ENCODE measurements around the gene PEBP1.

The PEBP1 gene

GRCh38 chr12:118136559-118137003 lies 657 bp downstream of the PEBP1 start:
- no peak for DNase-seq (ENCODE audit: low read depth)

- DNase-seq (ENCODE audit: low read depth), result no peak
Observed at GRCh38 chr12:118137148-118137678, 1.3 kb downstream of the PEBP1 start.

GRCh38 chr12:118140825-118141224 lies 4.9 kb downstream of the PEBP1 start:
- DNase-seq (ENCODE audit: low read depth), result no peak

- DNase-seq (ENCODE audit: low read depth), result no peak
Observed at GRCh38 chr12:118144499-118144898, 8.6 kb downstream of the PEBP1 start.

GRCh38 chr12:118145113-118145797 lies 9.3 kb downstream of the PEBP1 start:
- DNase-seq (ENCODE audit: low read depth), result no peak

GRCh38 chr12:118145798-118146156 lies 9.9 kb downstream of the PEBP1 start:
- DNase-seq (ENCODE audit: low read depth), result no peak

- DNase-seq (ENCODE audit: low read depth), result no peak
Observed at GRCh38 chr12:118148287-118148686, 12.4 kb downstream of the PEBP1 start.

- DNase-seq (ENCODE audit: low read depth), result no peak
Observed at GRCh38 chr12:118150625-118151024, 14.7 kb downstream of the PEBP1 start.

- no peak for DNase-seq (ENCODE audit: low read depth)
Observed at GRCh38 chr12:118151755-118152154, 15.8 kb downstream of the PEBP1 start.

- no peak for DNase-seq (ENCODE audit: low read depth)
Observed at GRCh38 chr12:118160536-118160935, 24.6 kb downstream of the PEBP1 start.

GRCh38 chr12:118164798-118165486 lies 29.0 kb downstream of the PEBP1 start:
- DNase-seq (ENCODE audit: low read depth), result no peak

- DNase-seq (ENCODE audit: low read depth), result no peak
Observed at GRCh38 chr12:118166946-118167345, 31.0 kb downstream of the PEBP1 start.

GRCh38 chr12:118175823-118176447 lies 40.0 kb downstream of the PEBP1 start:
- no peak for DNase-seq (ENCODE audit: low read depth)

GRCh38 chr12:118183155-118183554 lies 47.2 kb downstream of the PEBP1 start:
- DNase-seq (ENCODE audit: low read depth), result no peak

- no peak for DNase-seq (ENCODE audit: low read depth)
Observed at GRCh38 chr12:118183711-118184110, 47.8 kb downstream of the PEBP1 start.

GRCh38 chr12:118185602-118186397 lies 49.9 kb downstream of the PEBP1 start:
- DNase-seq (ENCODE audit: low read depth), result no peak

- no peak for DNase-seq (ENCODE audit: low read depth)
Observed at GRCh38 chr12:118187751-118188435, 52.0 kb downstream of the PEBP1 start.

GRCh38 chr12:118188690-118189371 lies 52.9 kb downstream of the PEBP1 start:
- no peak for DNase-seq (ENCODE audit: low read depth)

GRCh38 chr12:118189741-118190191 lies 53.8 kb downstream of the PEBP1 start:
- DNase-seq (ENCODE audit: low read depth), result no peak

- no peak for DNase-seq (ENCODE audit: low read depth)
Observed at GRCh38 chr12:118190266-118190665, 54.3 kb downstream of the PEBP1 start.

GRCh38 chr12:118193477-118193876 lies 57.6 kb downstream of the PEBP1 start:
- no peak for DNase-seq (ENCODE audit: low read depth)
